Endodermal cell (in vitro differentiated cells): ENCODE data around the gene SSRP1. TPM values are rescaled to one million over a fixed set of nuclear protein-coding genes. Genes with fewer than 3 reads are reported as not detected.
A peak's percentile ranks its signal among the peaks of the same experiment; 100 is the strongest.

ENCODE experiments used
- DNase-seq: peaks from one replicate; pipeline ENCODE4 v3.0.0-alpha.2; 2017
- H3K27ac ChIP-seq: 2 replicates; pipeline ENCODE4 v1.5.1; 2013; ENCODE audit warnings: mild to moderate bottlenecking, low read depth, low read length, moderate library complexity
- H3K27me3 ChIP-seq: 2 replicates; pipeline ENCODE4 v1.6.1; 2013; ENCODE audit warnings: mild to moderate bottlenecking, low read length, moderate library complexity; ENCODE audit not compliant: insufficient read depth, control insufficient read depth, poor library complexity, severe bottlenecking
- H3K36me3 ChIP-seq: 2 replicates; pipeline ENCODE4 v1.7.0; 2013; ENCODE audit warnings: mild to moderate bottlenecking, low read length, moderate library complexity; ENCODE audit not compliant: control insufficient read depth, insufficient read depth
- H3K4me1 ChIP-seq: one replicate; pipeline ENCODE4 v1.7.0; 2013; ENCODE audit warnings: low read length; ENCODE audit not compliant: control insufficient read depth, insufficient read depth
- H3K4me3 ChIP-seq: 2 replicates; pipeline ENCODE4 v1.5.1; 2013; ENCODE audit warnings: mild to moderate bottlenecking, low read length, moderate library complexity
- H3K9ac ChIP-seq: 2 replicates; pipeline ENCODE4 v1.6.1; 2013; ENCODE audit warnings: mild to moderate bottlenecking, low read length, moderate library complexity; ENCODE audit not compliant: poor library complexity, severe bottlenecking; ENCODE audit errors: extremely low read depth
- H3K9me3 ChIP-seq: 2 replicates; pipeline ENCODE4 v1.6.1; 2013; ENCODE audit warnings: mild to moderate bottlenecking, low read length, moderate library complexity; ENCODE audit not compliant: control insufficient read depth
- H3K27ac Mint-ChIP-seq: 2 replicates; pipeline ENCODE4 v1.8.0; 2020; ENCODE audit warnings: mixed read lengths
- H3K27me3 Mint-ChIP-seq: 2 replicates; pipeline ENCODE4 v1.8.0; 2021; ENCODE audit warnings: mild to moderate bottlenecking, mixed read lengths; ENCODE audit not compliant: insufficient read depth
- H3K36me3 Mint-ChIP-seq: 2 replicates; pipeline ENCODE4 v1.8.0; 2020; ENCODE audit warnings: low read depth, mixed read lengths
- H3K4me1 Mint-ChIP-seq: 2 replicates; pipeline ENCODE4 v1.8.0; 2020; ENCODE audit warnings: mixed read lengths
- H3K4me3 Mint-ChIP-seq: 2 replicates; pipeline ENCODE4 v1.8.0; 2020; ENCODE audit warnings: mild to moderate bottlenecking, moderate library complexity, mixed read lengths
- H3K9me3 Mint-ChIP-seq: 2 replicates; pipeline ENCODE4 v1.8.0; 2020; ENCODE audit warnings: mild to moderate bottlenecking, mixed read lengths
- CTCF ChIP-seq: fragments of 200-600 bp; sonication (generic); conservative IDR thresholded peaks from 2 replicates; pipeline ENCODE4 v1.5.0; 2021; ENCODE audit warnings: antibody characterized with exemption, mild to moderate bottlenecking
- WGBS, 2 experiments: methylation state at CpG; one replicate each; pipeline versions ENCODE4 v1.1.5 to v1.1.7; 2013; ENCODE audit warnings: missing lambda C conversion rate in 2 of 2, mixed read lengths in 1 of 2; ENCODE audit not compliant: insufficient coverage in 1 of 2, insufficient read length in 1 of 2; 5-methylcytosine and 5-hydroxymethylcytosine counted together
- total RNA-seq, 2 donors: library from RNA; stranded (reverse); fragmentation: NEBNext Ultra II Directional in 1 of 2; extraction: Animal tissue kit (Norgen Biotek cat#: 25700) in 1 of 2; gene quantifications; 2 replicates in 1 of 2; 3 replicates in 1 of 2; pipeline ENCODE4 v1.2.1, GENCODE V29; 2021

The SSRP1 gene
- total RNA-seq, 2 donors from 2014 or later, result 145 to 182 TPM

GRCh38 chr11:57308426-57309060 is 27.1 kb downstream of the SSRP1 start:
- no peaks in the 10 kb centered on the region for H3K27me3 Mint-ChIP-seq
- Histone ChIP-seq H3K4me1 (no peaks in the 10 kb centered on the region), H3K4me3 (no peak overlapping the region), H3K36me3 (peaks cover 41% of the 10 kb centered on the region), H3K27ac (no peak overlapping the region), H3K9me3 (no peaks in the 10 kb centered on the region), H3K9ac (no peak overlapping the region), H3K27me3 (no peaks in the 10 kb centered on the region)
- peaks cover 28% of the 10 kb centered on the region for H3K4me1 Mint-ChIP-seq
- H3K4me3 Mint-ChIP-seq, result no peak overlapping the region
- no peaks in the 10 kb centered on the region for H3K9me3 Mint-ChIP-seq
- H3K36me3 Mint-ChIP-seq, result peaks cover 40% of the 10 kb centered on the region
- H3K27ac Mint-ChIP-seq, result peak overlapping the region; percentile 46
- no peak for TF ChIP-seq CTCF
- WGBS, 2 experiments, result 94 to 100% methylated on average over 7 to 10 of the region's 10 CpGs
- no peak for DNase-seq

- H3K4me1 Mint-ChIP-seq, result peaks cover 28% of the 10 kb centered on the region
- H3K27me3 Mint-ChIP-seq, result no peaks in the 10 kb centered on the region
- no peak overlapping the region for H3K4me3 Mint-ChIP-seq
- no peak for DNase-seq
- no peak overlapping the region for H3K27ac Mint-ChIP-seq
- Histone ChIP-seq H3K9me3 (no peaks in the 10 kb centered on the region), H3K27me3 (no peaks in the 10 kb centered on the region), H3K4me1 (no peaks in the 10 kb centered on the region), H3K36me3 (peaks cover 47% of the 10 kb centered on the region), H3K4me3 (no peak overlapping the region), H3K9ac (no peak overlapping the region), H3K27ac (no peak overlapping the region)
- H3K9me3 Mint-ChIP-seq, result no peaks in the 10 kb centered on the region
- 88 to 95% methylated on average over 5 to 7 of the region's 7 CpGs for WGBS, 2 experiments
- TF ChIP-seq CTCF, result no peak
- H3K36me3 Mint-ChIP-seq, result peaks cover 46% of the 10 kb centered on the region
Measured at GRCh38 chr11:57307666-57308270, 27.9 kb downstream of the SSRP1 start.

GRCh38 chr11:57306940-57307565 is 28.6 kb downstream of the SSRP1 start:
- H3K27ac ChIP-seq, result no peak overlapping the region
- H3K27me3 Mint-ChIP-seq, result no peaks in the 10 kb centered on the region
- H3K9me3 ChIP-seq, result no peaks in the 10 kb centered on the region
- H3K4me1 ChIP-seq, result no peaks in the 10 kb centered on the region
- H3K9me3 Mint-ChIP-seq, result no peaks in the 10 kb centered on the region
- no peak for TF ChIP-seq CTCF
- no peaks in the 10 kb centered on the region for H3K27me3 ChIP-seq
- peaks cover 25% of the 10 kb centered on the region for H3K4me1 Mint-ChIP-seq
- H3K4me3 Mint-ChIP-seq, result no peak overlapping the region
- DNase-seq, result no peak
- peak overlapping the region; percentile 38 for H3K27ac Mint-ChIP-seq
- H3K4me3 ChIP-seq, result no peak overlapping the region
- H3K9ac ChIP-seq, result no peak overlapping the region
- peaks cover 44% of the 10 kb centered on the region for H3K36me3 Mint-ChIP-seq
- WGBS, 2 experiments, result 84 to 92% methylated on average over 8 to 9 of the region's 9 CpGs
- H3K36me3 ChIP-seq, result peaks cover 50% of the 10 kb centered on the region
